Endothelial cell of hepatic sinusoid (primary cell): ENCODE results near the gene DCX.
"Not testable (repeated sequence)": the region's sequence is repeated elsewhere in the genome, so short reads cannot be mapped to it uniquely, and the experiment has no call there.

ENCODE experiments used
- in situ Hi-C: cut with HindIII; loops from 2 replicates; pipeline ENCODE4 v1.10.0; 2017; ENCODE audit warnings: low sequenced_read_pairs

The DCX gene

GRCh38 chrX:111375747-111376146, 36.2 kb downstream of the DCX start:
- in situ Hi-C loops = no loop called here

DNA sequence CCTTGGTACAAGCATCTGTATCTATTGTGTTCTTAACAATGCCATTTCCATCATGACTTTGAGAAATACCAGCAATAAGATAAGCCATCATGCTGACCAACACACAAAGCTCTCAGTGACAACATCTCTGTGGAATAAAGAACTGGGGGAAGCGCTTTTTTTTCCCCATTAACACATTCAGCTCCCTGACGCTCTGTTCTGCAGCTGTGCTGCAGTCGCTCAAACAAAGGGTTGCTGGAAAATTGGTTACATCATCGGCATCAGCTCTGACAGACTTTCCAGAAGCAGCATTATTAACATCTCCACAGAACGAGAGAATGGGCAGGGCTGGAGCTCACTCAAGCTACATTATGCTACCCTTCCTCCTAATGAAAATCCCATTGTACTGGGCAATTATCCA, 39.9 kb downstream of the DCX start:
- in situ Hi-C loops = no loop called here

DNA sequence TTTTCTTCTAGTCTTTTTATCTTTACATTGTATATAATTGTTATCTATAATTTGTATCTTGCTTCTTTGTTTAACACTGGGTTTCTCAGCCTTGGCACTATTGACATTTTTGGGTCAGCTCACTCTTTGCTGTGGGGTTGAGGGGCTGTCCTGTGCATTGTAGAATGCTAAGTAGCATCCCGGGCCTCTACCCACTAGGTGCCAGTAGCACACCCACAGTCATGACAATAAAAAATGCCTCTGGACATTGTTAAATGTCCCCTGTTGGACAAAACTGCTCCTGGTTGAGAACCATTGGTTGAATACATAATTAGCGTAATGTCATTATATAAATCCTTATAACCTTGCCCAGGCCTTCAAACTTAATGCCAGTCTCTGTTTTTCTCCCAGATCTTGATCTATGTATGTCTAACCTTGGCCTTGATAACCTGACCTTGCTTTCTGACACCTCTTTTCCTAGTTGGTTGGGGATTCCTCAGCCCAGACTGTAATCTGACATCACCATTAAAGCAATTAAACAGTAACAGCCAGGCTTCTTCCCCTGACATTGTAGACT, 46.1 kb downstream of the DCX start:
- in situ Hi-C loops = no loop called here

GRCh38 chrX:111363741-111364140, 48.3 kb downstream of the DCX start:
- in situ Hi-C loops = no loop called here

- in situ Hi-C loops = no loop called here
These were observed 50.2 kb downstream of the DCX start for GRCh38 chrX:111361751-111362150.

DNA sequence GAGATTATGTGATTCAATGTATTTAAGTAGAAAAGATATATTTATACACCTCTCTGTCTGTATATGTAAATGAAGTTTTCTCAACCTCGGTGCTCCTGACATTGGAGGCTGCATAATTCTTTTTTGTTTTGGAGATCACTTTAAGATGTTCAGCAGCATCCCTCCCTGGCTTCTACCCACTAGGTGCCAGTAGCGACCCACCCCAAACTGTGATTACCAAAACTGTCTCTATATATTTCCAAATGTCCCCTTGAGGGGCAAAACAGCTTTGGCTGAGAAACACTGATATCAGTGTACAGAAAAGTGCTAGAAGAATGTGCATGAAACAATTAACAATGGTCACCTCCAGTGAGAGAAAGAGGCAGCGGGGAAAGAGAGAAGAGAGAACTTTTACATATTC, 51.2 kb downstream of the DCX start:
- in situ Hi-C loops = no loop called here

- in situ Hi-C loops = no loop called here
These were observed 56.4 kb downstream of the DCX start for GRCh38 chrX:111355523-111356115.

GRCh38 chrX:111354496-111354895, 57.5 kb downstream of the DCX start:
- in situ Hi-C loops = no loop called here

- in situ Hi-C loops = no loop called here
These were observed 58.2 kb downstream of the DCX start for GRCh38 chrX:111353793-111354192.

DNA sequence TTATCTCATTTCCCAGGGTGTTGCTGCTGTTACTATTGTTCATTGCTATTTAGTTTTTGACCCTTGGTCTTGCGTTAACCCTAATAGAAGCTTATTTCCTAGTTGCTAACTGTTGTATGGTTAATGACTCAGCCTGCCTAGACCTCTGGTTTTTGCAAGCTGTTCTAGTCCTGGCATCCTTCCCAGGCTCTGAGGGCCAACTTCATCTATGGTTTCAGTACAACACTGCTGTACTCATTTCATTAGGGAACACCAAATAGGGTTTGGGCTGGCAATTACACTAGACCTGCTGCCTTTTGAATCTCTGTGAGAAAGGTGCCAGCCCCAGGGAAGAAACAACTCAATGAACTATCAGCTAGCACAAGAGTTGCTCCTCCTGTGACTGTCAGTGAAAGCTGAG, 59.6 kb downstream of the DCX start:
- in situ Hi-C loops = no loop called here

- in situ Hi-C loops = no loop called here
These were observed 62.1 kb downstream of the DCX start for GRCh38 chrX:111349934-111350333.

DNA sequence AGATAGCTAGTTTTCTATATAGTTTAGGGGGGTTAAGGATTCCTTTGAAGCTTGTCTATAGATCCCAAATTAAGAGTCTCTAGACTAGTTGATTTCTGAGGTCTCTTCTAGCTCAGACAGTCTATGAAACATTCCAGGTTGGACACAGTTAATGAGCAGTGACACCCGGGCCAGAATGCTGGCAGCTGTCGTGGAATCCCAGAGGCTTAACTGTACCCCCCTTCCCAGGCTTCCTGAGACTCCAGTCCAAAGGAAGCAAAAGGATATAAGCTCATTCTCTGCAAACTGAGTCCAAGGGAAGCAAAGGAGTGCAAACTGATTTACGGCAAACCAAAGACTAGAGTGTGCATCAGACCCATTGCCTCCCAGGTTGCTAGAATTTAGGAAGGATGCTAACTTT, 62.9 kb downstream of the DCX start:
- in situ Hi-C loops = no loop called here

DNA sequence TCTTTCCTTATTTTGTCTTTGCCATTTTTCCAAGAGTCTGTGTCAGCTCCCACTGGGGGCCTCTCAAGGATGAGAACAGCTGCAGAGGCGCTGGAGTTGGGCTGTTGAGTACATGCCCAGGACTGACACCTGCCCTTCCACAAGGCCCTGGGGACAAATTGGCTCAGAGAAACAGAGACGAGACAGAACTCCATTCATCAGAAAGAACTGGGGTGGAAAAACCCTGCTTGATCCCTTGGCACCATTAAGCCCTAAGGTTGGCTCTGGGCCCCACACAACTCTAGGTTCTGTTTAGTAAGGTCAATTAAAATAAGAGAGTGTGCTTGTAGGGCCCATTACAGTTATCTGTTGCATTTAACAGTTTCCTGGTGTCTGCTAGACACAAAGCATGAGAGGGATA, 63.6 kb downstream of the DCX start:
- in situ Hi-C loops = no loop called here

DNA sequence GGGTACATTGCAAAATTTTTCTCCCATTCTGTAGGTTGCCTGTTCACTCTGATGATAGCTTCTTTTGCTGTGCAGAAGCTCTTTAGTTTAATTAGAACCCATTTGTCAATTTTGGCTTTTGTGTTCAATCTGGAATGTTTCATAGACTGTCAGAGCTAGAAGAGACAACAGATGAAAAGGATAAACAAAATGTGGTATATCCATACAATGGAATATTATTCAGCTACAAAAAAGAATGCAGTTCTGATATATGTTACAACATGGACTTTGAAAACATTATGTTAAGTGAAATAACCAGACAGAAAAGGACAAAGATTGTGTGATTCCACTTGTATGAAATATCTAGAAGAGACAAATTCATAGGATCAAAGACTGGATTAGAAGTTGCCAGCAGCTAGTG, 65.8 kb downstream of the DCX start:
- in situ Hi-C loops = not testable (repeated sequence)

- in situ Hi-C loops = no loop called here
These were observed 71.9 kb downstream of the DCX start for GRCh38 chrX:111340054-111340453.

GRCh38 chrX:111339212-111339611, 72.8 kb downstream of the DCX start:
- in situ Hi-C loops = no loop called here

DNA sequence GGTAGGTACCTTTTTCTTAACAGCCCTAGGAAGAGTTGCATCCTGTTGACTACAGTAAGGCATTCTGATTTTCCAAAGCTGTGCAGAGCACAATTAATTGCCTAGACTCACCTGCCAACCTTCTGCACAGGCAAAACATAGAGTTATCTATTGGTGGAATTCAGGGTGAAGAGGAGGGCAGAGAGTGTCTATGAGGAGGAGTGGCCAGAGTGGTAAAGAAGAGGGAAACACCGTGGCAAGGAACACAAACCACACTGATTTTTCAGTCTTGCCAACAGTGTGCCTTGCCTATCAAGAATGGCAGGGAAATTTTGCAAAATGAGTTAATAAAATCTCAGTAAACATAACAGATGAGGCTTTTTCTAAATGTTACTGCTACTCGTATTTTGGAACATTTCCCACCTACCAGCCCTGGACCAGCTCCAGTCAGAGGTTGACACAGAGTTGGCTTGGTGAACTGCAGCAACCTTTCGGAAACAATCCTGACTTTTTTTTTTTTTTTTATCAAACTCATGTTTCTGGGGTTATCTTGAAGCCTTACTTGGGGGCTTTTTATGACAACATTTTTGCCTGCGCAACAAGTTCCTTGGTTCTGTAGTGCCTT, 73.8 kb downstream of the DCX start:
- in situ Hi-C loops = no loop called here

GRCh38 chrX:111337067-111337637, 74.8 kb downstream of the DCX start:
- in situ Hi-C loops = no loop called here

- in situ Hi-C loops = no loop called here
These were observed 75.9 kb downstream of the DCX start for GRCh38 chrX:111336141-111336540.

DNA sequence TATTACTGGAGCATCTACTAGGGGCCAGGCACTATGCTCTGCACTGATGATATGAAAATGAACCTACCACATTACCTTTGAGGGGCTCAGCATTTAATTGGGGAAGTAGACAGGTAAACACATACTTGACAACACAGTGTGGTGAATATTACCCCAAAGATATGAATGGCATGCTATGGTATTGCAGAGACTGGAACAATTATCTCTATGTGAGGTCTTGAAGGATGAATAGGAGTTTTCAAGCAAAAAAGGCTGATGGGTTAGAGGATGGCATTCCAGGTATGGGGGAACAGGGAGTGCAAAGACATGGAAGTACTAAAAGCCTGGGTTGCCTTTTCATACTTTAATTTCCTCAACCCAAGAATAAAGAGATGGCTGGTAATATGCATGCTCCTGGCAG, 82.6 kb downstream of the DCX start:
- in situ Hi-C loops = no loop called here

DNA sequence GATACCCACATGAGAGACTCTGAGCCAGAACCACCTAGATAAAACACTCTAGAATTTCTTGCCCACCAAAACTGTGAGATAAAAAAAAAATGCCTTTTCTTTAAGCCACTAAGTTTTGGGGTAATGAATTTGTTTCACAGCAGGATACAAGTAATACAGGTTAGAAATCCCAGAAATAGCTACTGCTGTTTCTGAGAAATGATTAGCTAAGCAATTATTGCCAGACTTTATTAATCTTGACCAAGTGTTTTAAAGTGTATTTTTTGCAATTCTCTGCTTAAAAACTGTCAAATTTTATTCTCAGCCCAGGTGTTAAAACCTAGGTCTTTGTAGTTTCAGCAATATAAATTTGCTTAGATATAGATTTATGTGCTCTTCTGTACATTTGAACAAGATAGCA, 83.1 kb downstream of the DCX start:
- in situ Hi-C loops = no loop called here

DNA sequence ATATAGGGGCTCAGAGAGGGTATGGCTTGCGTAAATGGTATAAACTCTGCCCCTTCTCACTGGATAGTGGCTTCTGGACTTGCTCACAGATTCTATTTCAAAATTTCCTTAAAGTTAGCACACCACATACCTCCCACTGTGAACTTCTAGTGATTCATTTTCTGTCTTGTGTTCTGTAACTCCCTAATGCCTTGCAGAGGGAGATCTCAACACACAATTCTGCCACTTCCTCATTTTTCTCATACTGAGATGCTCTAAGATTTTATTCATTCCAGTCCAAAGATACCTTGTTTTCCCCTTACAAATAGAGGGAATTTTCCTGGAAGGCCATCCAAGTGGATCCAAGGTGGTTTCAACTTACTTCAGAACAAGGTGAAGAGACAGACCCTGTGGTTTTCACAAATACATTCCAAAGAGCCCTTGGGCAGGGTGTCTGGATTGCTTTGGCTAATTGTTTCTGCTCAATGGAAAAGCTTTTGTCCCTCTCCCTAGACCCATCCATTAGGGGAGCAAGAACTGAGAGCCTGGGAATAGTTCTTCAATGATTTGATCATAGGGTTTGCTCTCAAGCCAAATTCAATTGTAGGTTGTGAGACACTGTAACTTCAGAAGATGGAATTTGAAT, 89.6 kb downstream of the DCX start:
- in situ Hi-C loops = no loop called here
